ENCODE results near the gene SWAP70.

Gene SWAP70

GRCh38 chr11:9753021-9753420 is 89.1 kb downstream of the SWAP70 start:
- DNase-seq (ENCODE audit: low spot score), result peak; percentile 69

GRCh38 chr11:9754010-9754471 is 90.2 kb downstream of the SWAP70 start:
- DNase-seq (ENCODE audit: low spot score), result peak; percentile 34

- peak; percentile 44 for DNase-seq (ENCODE audit: low spot score)
Measured at GRCh38 chr11:9755561-9756185, 91.8 kb downstream of the SWAP70 start.

- DNase-seq (ENCODE audit: low spot score), result no peak
Measured at GRCh38 chr11:9756461-9756860, 92.6 kb downstream of the SWAP70 start.

GRCh38 chr11:9756878-9757277 is 93.0 kb downstream of the SWAP70 start:
- no peak for DNase-seq (ENCODE audit: low spot score)

GRCh38 chr11:9757809-9758636 is 94.1 kb downstream of the SWAP70 start:
- DNase-seq (ENCODE audit: low spot score), result peak; percentile 98

GRCh38 chr11:9758637-9759518 is 95.0 kb downstream of the SWAP70 start:
- DNase-seq (ENCODE audit: low spot score), result peak; percentile 80

GRCh38 chr11:9759519-9760192 is 95.8 kb downstream of the SWAP70 start:
- DNase-seq (ENCODE audit: low spot score), result peak; percentile 94

GRCh38 chr11:9760193-9760575 is 96.3 kb downstream of the SWAP70 start:
- peak; percentile 88 for DNase-seq (ENCODE audit: low spot score)

- no peak for DNase-seq (ENCODE audit: low spot score)
Measured at GRCh38 chr11:9761441-9761945, 97.6 kb downstream of the SWAP70 start.

- DNase-seq (ENCODE audit: low spot score), result no peak
Measured at GRCh38 chr11:9762531-9762930, 98.7 kb downstream of the SWAP70 start.

GRCh38 chr11:9763301-9763700 is 99.4 kb downstream of the SWAP70 start:
- DNase-seq (ENCODE audit: low spot score), result no peak

GRCh38 chr11:9765320-9766101 is 101.6 kb downstream of the SWAP70 start:
- DNase-seq (ENCODE audit: low spot score), result peak; percentile 60

GRCh38 chr11:9769621-9770020 is 105.7 kb downstream of the SWAP70 start:
- no peak for DNase-seq (ENCODE audit: low spot score)

- no peak for DNase-seq (ENCODE audit: low spot score)
Measured at GRCh38 chr11:9771071-9771511, 107.2 kb downstream of the SWAP70 start.

- DNase-seq (ENCODE audit: low spot score), result no peak
Measured at GRCh38 chr11:9772218-9772617, 108.3 kb downstream of the SWAP70 start.

GRCh38 chr11:9773524-9773923 is 109.6 kb downstream of the SWAP70 start:
- DNase-seq (ENCODE audit: low spot score), result no peak

- DNase-seq (ENCODE audit: low spot score), result no peak
Measured at GRCh38 chr11:9774109-9774508, 110.2 kb downstream of the SWAP70 start.

GRCh38 chr11:9774591-9775397 is 110.9 kb downstream of the SWAP70 start:
- peak; percentile 85 for DNase-seq (ENCODE audit: low spot score)

- no peak for DNase-seq (ENCODE audit: low spot score)
Measured at GRCh38 chr11:9775398-9775779, 111.5 kb downstream of the SWAP70 start.
